HL-60 (cell line): Measurements from ENCODE around the gene RASGRP2.

ENCODE experiments used
- DNase-seq, 2 experiments: peaks; one replicate each; pipeline ENCODE4 v3.0.0-alpha.2; 2010 to 2020; ENCODE audit warnings: low read depth in 1 of 2, low spot score in 1 of 2
- H3K27ac ChIP-seq: fragments of 250-450 bp; sonication (Bioruptor Pico); replicated peaks from 2 replicates; pipeline ENCODE4 v1.5.1; 2020; ENCODE audit warnings: mild to moderate bottlenecking, moderate library complexity
- H3K27me3 ChIP-seq: fragments of 250-450 bp; sonication (Bioruptor Pico); 2 replicates; pipeline ENCODE4 v1.5.1; 2021; ENCODE audit warnings: mild to moderate bottlenecking, moderate library complexity; ENCODE audit not compliant: insufficient read depth, poor library complexity, severe bottlenecking
- H3K4me3 ChIP-seq: replicated peaks from 2 replicates; pipeline ENCODE4 v1.5.1; 2011; ENCODE audit warnings: mild to moderate bottlenecking, control low read depth, low read length; ENCODE audit not compliant: insufficient read depth
- CTCF ChIP-seq: IDR thresholded peaks from one replicate; pipeline ENCODE4 v1.5.1; 2011; ENCODE audit warnings: low read length, control low read depth, inconsistent platforms; ENCODE audit not compliant: insufficient read depth
- GABPA ChIP-seq: IDR thresholded peaks from 2 replicates; pipeline ENCODE4 v1.6.1; 2012; ENCODE audit warnings: low read depth
- POLR2AphosphoS5 ChIP-seq: IDR thresholded peaks from 2 replicates; pipeline ENCODE4 v1.6.1; 2012; ENCODE audit warnings: low read depth
- SPI1 ChIP-seq: IDR thresholded peaks from 2 replicates; pipeline ENCODE4 v1.6.1; 2012; ENCODE audit warnings: low read depth, mild to moderate bottlenecking, borderline replicate concordance
- TF ChIP-seq, protein P1 (sequence below): IDR thresholded peaks from 2 replicates; pipeline ENCODE4 v1.6.1; 2012; ENCODE audit warnings: low read depth; ENCODE audit not compliant: insufficient replicate concordance

Gene RASGRP2

DNA sequence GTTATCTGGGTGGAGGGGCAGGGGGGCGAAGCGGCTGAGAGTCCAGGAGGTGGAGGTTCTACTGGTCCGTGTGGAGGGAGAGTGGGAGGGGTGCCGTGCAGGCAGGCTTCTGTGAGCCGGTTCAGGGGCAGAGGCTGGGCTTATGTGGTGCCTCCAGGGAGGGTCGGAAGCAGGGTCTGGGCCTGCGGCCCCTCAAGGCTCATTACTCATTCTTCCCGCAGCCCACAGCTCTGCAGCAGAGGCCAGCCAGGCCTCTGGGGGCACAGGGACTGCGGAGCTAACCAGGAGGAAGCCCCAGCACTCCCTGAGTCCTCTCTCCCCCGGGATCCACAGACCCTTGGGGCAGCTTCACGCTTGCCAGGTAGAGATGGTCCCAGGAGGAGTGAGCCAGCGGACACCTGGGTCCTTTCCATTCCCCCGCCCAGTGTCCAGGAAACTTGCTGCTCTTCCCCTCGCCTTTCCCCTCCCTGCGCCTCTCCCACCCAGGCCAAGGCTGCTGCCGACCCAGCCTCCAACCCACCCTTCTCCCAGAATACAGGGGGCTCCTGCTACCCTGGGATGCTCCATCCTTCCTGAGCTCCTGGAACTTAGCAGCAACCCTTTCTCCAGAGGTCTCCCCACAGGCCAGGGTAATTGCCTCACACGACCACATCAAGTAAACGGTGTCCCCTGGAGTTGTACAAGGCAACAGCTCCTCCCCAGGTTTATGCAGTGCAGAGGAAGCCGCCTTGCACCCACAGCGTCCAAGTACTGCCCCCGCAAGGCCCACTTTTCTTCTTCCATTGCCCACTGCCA is 27.3 kb downstream of the RASGRP2 start:
- no peak overlapping the region for H3K4me3 ChIP-seq
- TF ChIP-seq POLR2AphosphoS5 (no peak), CTCF (no peak), SPI1 (no peak), GABPA (no peak)
- TF ChIP-seq, protein P1, sequence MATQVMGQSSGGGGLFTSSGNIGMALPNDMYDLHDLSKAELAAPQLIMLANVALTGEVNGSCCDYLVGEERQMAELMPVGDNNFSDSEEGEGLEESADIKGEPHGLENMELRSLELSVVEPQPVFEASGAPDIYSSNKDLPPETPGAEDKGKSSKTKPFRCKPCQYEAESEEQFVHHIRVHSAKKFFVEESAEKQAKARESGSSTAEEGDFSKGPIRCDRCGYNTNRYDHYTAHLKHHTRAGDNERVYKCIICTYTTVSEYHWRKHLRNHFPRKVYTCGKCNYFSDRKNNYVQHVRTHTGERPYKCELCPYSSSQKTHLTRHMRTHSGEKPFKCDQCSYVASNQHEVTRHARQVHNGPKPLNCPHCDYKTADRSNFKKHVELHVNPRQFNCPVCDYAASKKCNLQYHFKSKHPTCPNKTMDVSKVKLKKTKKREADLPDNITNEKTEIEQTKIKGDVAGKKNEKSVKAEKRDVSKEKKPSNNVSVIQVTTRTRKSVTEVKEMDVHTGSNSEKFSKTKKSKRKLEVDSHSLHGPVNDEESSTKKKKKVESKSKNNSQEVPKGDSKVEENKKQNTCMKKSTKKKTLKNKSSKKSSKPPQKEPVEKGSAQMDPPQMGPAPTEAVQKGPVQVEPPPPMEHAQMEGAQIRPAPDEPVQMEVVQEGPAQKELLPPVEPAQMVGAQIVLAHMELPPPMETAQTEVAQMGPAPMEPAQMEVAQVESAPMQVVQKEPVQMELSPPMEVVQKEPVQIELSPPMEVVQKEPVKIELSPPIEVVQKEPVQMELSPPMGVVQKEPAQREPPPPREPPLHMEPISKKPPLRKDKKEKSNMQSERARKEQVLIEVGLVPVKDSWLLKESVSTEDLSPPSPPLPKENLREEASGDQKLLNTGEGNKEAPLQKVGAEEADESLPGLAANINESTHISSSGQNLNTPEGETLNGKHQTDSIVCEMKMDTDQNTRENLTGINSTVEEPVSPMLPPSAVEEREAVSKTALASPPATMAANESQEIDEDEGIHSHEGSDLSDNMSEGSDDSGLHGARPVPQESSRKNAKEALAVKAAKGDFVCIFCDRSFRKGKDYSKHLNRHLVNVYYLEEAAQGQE = no peak
- H3K27ac ChIP-seq = no peak overlapping the region
- peaks cover 43% of the 10 kb centered on the region for H3K27me3 ChIP-seq
- DNase-seq = no peak

GRCh38 chr11:64715756-64716472 is 28.0 kb downstream of the RASGRP2 start:
- no peak overlapping the region for H3K4me3 ChIP-seq
- no peak for DNase-seq
- H3K27me3 ChIP-seq = peaks cover 43% of the 10 kb centered on the region
- no peak overlapping the region for H3K27ac ChIP-seq
- TF ChIP-seq, protein P1 = no peak
- TF ChIP-seq CTCF (no peak), POLR2AphosphoS5 (no peak), GABPA (no peak), SPI1 (no peak)

DNA sequence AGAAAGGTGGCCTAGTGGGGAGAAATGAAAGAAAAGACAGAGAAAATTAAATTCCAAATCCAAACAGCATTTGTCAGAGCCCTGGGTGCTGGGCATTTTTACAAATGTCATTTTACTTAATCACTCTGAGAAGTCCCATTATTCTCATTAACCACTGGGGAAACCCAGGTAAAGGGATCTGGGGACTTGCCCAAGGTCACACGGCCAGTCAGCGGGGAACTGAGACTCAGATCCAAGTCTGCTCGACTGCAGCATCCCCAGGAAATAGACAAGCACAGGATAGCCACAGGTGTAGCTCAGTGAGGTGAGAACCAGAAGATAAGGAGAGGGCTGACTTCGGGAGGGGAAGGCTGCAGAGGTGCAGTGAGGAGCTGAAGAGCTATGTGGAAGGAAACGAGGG is 28.8 kb downstream of the RASGRP2 start:
- Histone ChIP-seq H3K27ac (no peak overlapping the region), H3K27me3 (peaks cover 49% of the 10 kb centered on the region), H3K4me3 (no peak overlapping the region)
- TF ChIP-seq GABPA (no peak), CTCF (no peak), POLR2AphosphoS5 (no peak), SPI1 (no peak)
- TF ChIP-seq, protein P1 = no peak
- no peak for DNase-seq
